Suprapubic skin (tissue), 4 donors: ENCODE data around the gene DUS2. TPM values are rescaled to one million over a fixed set of nuclear protein-coding genes. Genes with fewer than 3 reads are reported as not detected.
"Not testable (repeated sequence)": the region's sequence is repeated elsewhere in the genome, so short reads cannot be mapped to it uniquely, and the experiment has no call there.

ENCODE experiments used
- DNase-seq, 2 donors: peaks; one replicate each; pipeline ENCODE4 v3.0.0-alpha.2; 2019; ENCODE audit warnings: low spot score in 2 of 2
- H3K27ac ChIP-seq: fragments of 200-600 bp; sonication (generic); one replicate; pipeline ENCODE4 v1.5.1; 2019
- H3K27me3 ChIP-seq: fragments of 200-600 bp; sonication (generic); one replicate; pipeline ENCODE4 v1.5.1; 2019
- H3K36me3 ChIP-seq: fragments of 200-600 bp; sonication (generic); one replicate; pipeline ENCODE4 v1.5.1; 2019
- H3K4me1 ChIP-seq: fragments of 200-600 bp; sonication (generic); one replicate; pipeline ENCODE4 v1.5.1; 2019
- H3K4me3 ChIP-seq: fragments of 200-600 bp; sonication (generic); one replicate; pipeline ENCODE4 v1.5.1; 2019; ENCODE audit warnings: mild to moderate bottlenecking
- H3K9me3 ChIP-seq: fragments of 200-600 bp; sonication (generic); one replicate; pipeline ENCODE4 v1.5.1; 2019
- CTCF ChIP-seq, 2 donors: fragments of 200-600 bp in 1 of 2; fragments of 450-650 bp in 1 of 2; sonication (generic) in 1 of 2; IDR thresholded peaks; one replicate each; pipeline ENCODE4 v1.5.1; 2016 to 2019; ENCODE audit warnings: antibody characterized with exemption in 2 of 2, mild to moderate bottlenecking in 1 of 2, moderate library complexity in 1 of 2
- EP300 ChIP-seq: sonication (generic); formaldehyde crosslinking; IDR thresholded peaks from one replicate; pipeline ENCODE4 v1.6.1; 2017; ENCODE audit warnings: antibody characterized with exemption
- POLR2A ChIP-seq, 2 donors: fragments of 450-650 bp; IDR thresholded peaks; one replicate each; pipeline ENCODE4 v1.6.1; 2017; ENCODE audit warnings: antibody characterized with exemption in 2 of 2, mild to moderate bottlenecking in 2 of 2, moderate library complexity in 2 of 2
- POLR2AphosphoS5 ChIP-seq, 3 donors: sonication (generic); formaldehyde crosslinking; IDR thresholded peaks; one replicate each; pipeline ENCODE4 v1.6.1; 2017; ENCODE audit warnings: antibody characterized with exemption in 3 of 3
- WGBS: methylation state at CpG from one replicate; pipeline ENCODE4 v1.1.5; 2018; 5-methylcytosine and 5-hydroxymethylcytosine counted together
- total RNA-seq, 4 donors: library from RNA; depleted of rRNA; stranded (reverse); fragments of >200 nt; gene quantifications; one replicate each; pipeline ENCODE4 v1.1.0, GENCODE V29; 2016

The DUS2 gene
- total RNA-seq, 4 donors from 2014 or later: 14.4 to 21.6 (median 15.5) TPM

- peaks cover 15% of the 10 kb centered on the region for H3K4me1 ChIP-seq
- no peaks in the 10 kb centered on the region for H3K9me3 ChIP-seq
- H3K4me3 ChIP-seq: peak overlapping the region; percentile 39
- no peaks in the 10 kb centered on the region for H3K36me3 ChIP-seq
- TF ChIP-seq CTCF (IDR thresholded peaks at IDR 0.05) (peak; percentile 96 to 99), EP300 (no peak)
- H3K27ac ChIP-seq: peak overlapping the region; percentile 4
- WGBS: 27% methylated on average over 12 of the region's 39 CpGs
- H3K27me3 ChIP-seq: no peaks in the 10 kb centered on the region
- DNase-seq: peak; percentile 85 to 88
These were observed 29.7 kb upstream of the DUS2 start for GRCh38 chr16:67993207-67994039.

GRCh38 chr16:67994040-67994408 is 29.1 kb upstream of the DUS2 start:
- 90% methylated on average over 2 of the region's 6 CpGs for WGBS
- H3K4me3 ChIP-seq, H3K27me3 ChIP-seq, DNase-seq, H3K9me3 ChIP-seq, H3K36me3 ChIP-seq: not testable (repeated sequence)
- peaks cover 15% of the 10 kb centered on the region for H3K4me1 ChIP-seq
- H3K27ac ChIP-seq: peak overlapping the region; percentile 4

GRCh38 chr16:67995423-67995822 is 27.7 kb upstream of the DUS2 start:
- no peaks in the 10 kb centered on the region for H3K36me3 ChIP-seq
- DNase-seq: no peak
- no peak overlapping the region for H3K4me3 ChIP-seq
- TF ChIP-seq POLR2A (IDR thresholded peaks at IDR 0.05) (no peak), CTCF (IDR thresholded peaks at IDR 0.05) (no peak), POLR2AphosphoS5 (IDR thresholded peaks at IDR 0.05) (no peak), EP300 (no peak)
- H3K27ac ChIP-seq: no peak overlapping the region
- WGBS: 77% methylated on average over 5 of the region's 5 CpGs
- no peaks in the 10 kb centered on the region for H3K9me3 ChIP-seq
- peaks cover 15% of the 10 kb centered on the region for H3K4me1 ChIP-seq
- no peaks in the 10 kb centered on the region for H3K27me3 ChIP-seq

GRCh38 chr16:67996666-67997065 is 26.4 kb upstream of the DUS2 start:
- Histone ChIP-seq H3K27me3 (no peaks in the 10 kb centered on the region), H3K36me3 (no peaks in the 10 kb centered on the region), H3K4me1 (peaks cover 15% of the 10 kb centered on the region), H3K27ac (no peak overlapping the region), H3K9me3 (no peaks in the 10 kb centered on the region), H3K4me3 (no peak overlapping the region)
- 96% methylated on average over 5 of the region's 5 CpGs for WGBS
- TF ChIP-seq CTCF (IDR thresholded peaks at IDR 0.05) (no peak), POLR2AphosphoS5 (IDR thresholded peaks at IDR 0.05) (no peak), POLR2A (IDR thresholded peaks at IDR 0.05) (no peak), EP300 (no peak)
- DNase-seq: no peak

GRCh38 chr16:67998231-67998778 is 24.8 kb upstream of the DUS2 start:
- not testable (repeated sequence) for H3K4me3 ChIP-seq, H3K4me1 ChIP-seq, H3K36me3 ChIP-seq, DNase-seq, H3K27ac ChIP-seq, H3K27me3 ChIP-seq, H3K9me3 ChIP-seq
- 100% methylated on average over 1 of the region's 36 CpGs for WGBS

- not testable (repeated sequence) for DNase-seq, H3K9me3 ChIP-seq, H3K4me3 ChIP-seq, H3K36me3 ChIP-seq, H3K27me3 ChIP-seq, H3K4me1 ChIP-seq
- 70% methylated on average over 17 of the region's 18 CpGs for WGBS
- peak within 1 kb of the TSS; percentile 39 for H3K27ac ChIP-seq
These were observed 24.1 kb upstream of the DUS2 start, which contains the start of gene DPEP2 for GRCh38 chr16:67998779-67999688. TSS of gene DPEP2 (minus strand) at chr16:67999484. CDS start at chr16:67993212, 6,272 bp downstream.
